Pancreas (tissue), 10 donors: ENCODE measurements around the gene PPP1R10. TPM values are rescaled to one million over a fixed set of nuclear protein-coding genes. Genes with fewer than 3 reads are reported as not detected.

Source experiments
- ATAC-seq, 4 donors: fragments of 200-7000 bp; cut with Tn5 transposase; one replicate each; pipeline versions ENCODE4 v1.8.0 to v1.9.1; 2020; ENCODE audit warnings: mild to moderate bottlenecking in 4 of 4, moderate library complexity in 4 of 4
- DNase-seq, 6 donors: peaks; one replicate each; pipeline ENCODE4 v3.0.0-alpha.2; 2020
- FAIRE-seq: peaks from 2 replicates; lab custom pipeline; 2012; peaks lifted over from hg19 to GRCh38; lab: Jason Lieb, UNC
- H3K27ac ChIP-seq, 4 donors: fragments of 200-600 bp; sonication (generic); 1 replicate in 3 of 4; 2 replicates in 1 of 4; pipeline versions ENCODE4 v1.5.0 to v1.8.0; 2020
- H3K27me3 ChIP-seq, 4 donors: fragments of 200-600 bp; one replicate each; pipeline ENCODE4 v1.8.0; 2021
- H3K36me3 ChIP-seq, 3 donors: fragments of 200-600 bp; sonication (generic) in 1 of 3; one replicate each; pipeline versions ENCODE4 v1.5.0 to v1.8.0; 2020 to 2021
- H3K4me1 ChIP-seq, 3 donors: fragments of 200-600 bp; one replicate each; pipeline ENCODE4 v1.8.0; 2021
- H3K4me3 ChIP-seq, 4 donors: fragments of 200-600 bp; sonication (generic) in 2 of 4; one replicate each; pipeline versions ENCODE4 v1.5.0 to v1.8.0; 2020 to 2021
- H3K9me3 ChIP-seq, 4 donors: fragments of 200-600 bp; one replicate each; pipeline ENCODE4 v1.8.0; 2021
- WGBS, 2 donors: extraction: QIAGEN DNeasy Blood & Tissue Kit; methylation state at CpG; one replicate each; pipeline ENCODE4 v1.1.7; 2013; 5-methylcytosine and 5-hydroxymethylcytosine counted together
- intact Hi-C, 3 donors: fragments of 100-400 bp; cut with DNase I; formaldehyde crosslinking; loops; one replicate each; pipeline versions ENCODE4 v1.11.1 to v1.14.2; 2022
- polyA plus RNA-seq, 2 donors: library from polyadenylated mRNA; stranded (reverse); fragments of 200-250 nt; gene quantifications; one replicate each; pipeline ENCODE4 v1.2.3, GENCODE V29; 2013
- total RNA-seq, 6 donors: library from RNA; stranded (reverse); fragmentation: NEBNext Ultra II Directional in 4 of 6; extraction: Animal tissue kit (Norgen Biotek cat#: 25700) in 4 of 6; gene quantifications; one replicate each; pipeline versions ENCODE4 v1.2.1 to v1.2.4, GENCODE V29; 2021 to 2023
- TF ChIP-seq, protein P1 (sequence below), 4 donors: fragments of 200-600 bp; sonication (generic) in 3 of 4; IDR thresholded peaks; one replicate each; pipeline versions ENCODE4 v1.5.0 to v1.8.0; 2021; ENCODE audit warnings: antibody characterized with exemption in 4 of 4
- donor health status: healthy with polysubstance abuse.
- donor health status: DM: no; HTN: no; CAD: no; lungs with moderate emphysema.
- donor health status: DM: no; HTN: no; CAD: no.
- donor health status: control.
- donor health status: control.
- donor health status: Bipolar disorder and iron deficiency.
- donor health status: DM: yes; HTN: yes; CAD: no.
- donor health status: DM: no; HTN: no; CAD: no.
- donor health status: DM: no; HTN: no; CAD: no.
- donor health status: DM: yes; HTN: yes; CAD: no.

Gene PPP1R10
- total and polyA plus RNA-seq, 8 donors, result 25.1 to 57.9 (median 38.2) TPM

- peak overlapping the region; percentile 37 to 79 (median 63) for H3K4me3 ChIP-seq
- FAIRE-seq (no peak), DNase-seq (peak in 1 of 6 donors; percentile 51), ATAC-seq (peak in 1 of 4 donors; percentile 7)
- intact Hi-C loops, result no loop called here
- H3K4me1 ChIP-seq, result peaks cover 9 to 23% (median 10%) of the 10 kb centered on the region in 3 donors
- WGBS, 2 donors, result 1% methylated on average over 6 to 8 of the region's 8 CpGs
- no peaks in the 10 kb centered on the region for H3K9me3 ChIP-seq
- H3K36me3 ChIP-seq, result no peaks in the 10 kb centered on the region
- TF ChIP-seq, protein P1, sequence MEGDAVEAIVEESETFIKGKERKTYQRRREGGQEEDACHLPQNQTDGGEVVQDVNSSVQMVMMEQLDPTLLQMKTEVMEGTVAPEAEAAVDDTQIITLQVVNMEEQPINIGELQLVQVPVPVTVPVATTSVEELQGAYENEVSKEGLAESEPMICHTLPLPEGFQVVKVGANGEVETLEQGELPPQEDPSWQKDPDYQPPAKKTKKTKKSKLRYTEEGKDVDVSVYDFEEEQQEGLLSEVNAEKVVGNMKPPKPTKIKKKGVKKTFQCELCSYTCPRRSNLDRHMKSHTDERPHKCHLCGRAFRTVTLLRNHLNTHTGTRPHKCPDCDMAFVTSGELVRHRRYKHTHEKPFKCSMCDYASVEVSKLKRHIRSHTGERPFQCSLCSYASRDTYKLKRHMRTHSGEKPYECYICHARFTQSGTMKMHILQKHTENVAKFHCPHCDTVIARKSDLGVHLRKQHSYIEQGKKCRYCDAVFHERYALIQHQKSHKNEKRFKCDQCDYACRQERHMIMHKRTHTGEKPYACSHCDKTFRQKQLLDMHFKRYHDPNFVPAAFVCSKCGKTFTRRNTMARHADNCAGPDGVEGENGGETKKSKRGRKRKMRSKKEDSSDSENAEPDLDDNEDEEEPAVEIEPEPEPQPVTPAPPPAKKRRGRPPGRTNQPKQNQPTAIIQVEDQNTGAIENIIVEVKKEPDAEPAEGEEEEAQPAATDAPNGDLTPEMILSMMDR (IDR thresholded peaks at IDR 0.05), result no peak
- no peaks in the 10 kb centered on the region for H3K27me3 ChIP-seq
- peak overlapping the region; percentile 62 to 86 (median 72) for H3K27ac ChIP-seq
These were observed 45.3 kb downstream of the PPP1R10 start for GRCh38 chr6:30571762-30572082.

GRCh38 chr6:30571075-30571761 lies 45.8 kb downstream of the PPP1R10 start, which contains the start of gene ABCF1:
Gene ABCF1, plus strand, starts transcription at chr6:30571442. Its CDS starts 46 bp downstream, at chr6:30571488.
- Histone ChIP-seq H3K4me3 (peak within 1 kb of the TSS; percentile 37 to 79 (median 63)), H3K27ac (peak within 1 kb of the TSS; percentile 62 to 86 (median 72)), H3K9me3 (no peaks in the 10 kb centered on the region), H3K4me1 (peaks cover 9 to 23% (median 10%) of the 10 kb centered on the region in 3 donors), H3K27me3 (no peaks in the 10 kb centered on the region), H3K36me3 (no peaks in the 10 kb centered on the region)
- FAIRE-seq, result peak; percentile 51
- 0% methylated on average over 59 of the region's 59 CpGs for WGBS, 2 donors
- ATAC-seq, result peak; percentile 96 to 99 (median 98)
- TF ChIP-seq, protein P1 (IDR thresholded peaks at IDR 0.05), result no peak
- intact Hi-C loops, result no loop called here
- DNase-seq, result peak; percentile 97 to 100 (median 100)

DNA sequence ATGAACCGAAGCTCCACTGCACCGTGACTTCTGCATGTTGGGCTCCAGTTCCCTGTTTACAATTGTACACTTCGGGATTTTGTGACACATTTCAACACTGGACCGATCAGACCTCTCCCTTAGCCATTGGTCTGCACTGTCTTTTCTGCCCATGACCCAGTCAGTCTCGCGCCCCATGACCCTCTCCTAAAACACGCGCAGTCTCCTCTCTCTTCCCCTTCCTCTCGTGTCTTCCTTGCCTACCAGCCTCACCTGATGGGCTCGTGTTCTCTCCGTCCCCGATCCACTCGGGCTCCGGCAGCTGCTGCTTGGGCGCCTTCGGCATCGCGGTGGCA lies 46.3 kb downstream of the PPP1R10 start:
- intact Hi-C loops, result no loop called here
- Histone ChIP-seq H3K36me3 (no peaks in the 10 kb centered on the region), H3K27ac (peak overlapping the region; percentile 62 to 86 (median 72)), H3K27me3 (no peaks in the 10 kb centered on the region), H3K4me3 (peak overlapping the region; percentile 37 to 79 (median 63)), H3K9me3 (no peaks in the 10 kb centered on the region), H3K4me1 (peaks cover 9 to 23% (median 10%) of the 10 kb centered on the region in 3 donors)
- WGBS, 2 donors, result 0 to 1% methylated on average over 18 of the region's 18 CpGs
- ATAC-seq (peak; percentile 14 to 33 (median 26)), FAIRE-seq (no peak), DNase-seq (no peak)
- TF ChIP-seq, protein P1 (IDR thresholded peaks at IDR 0.05), result no peak

DNA sequence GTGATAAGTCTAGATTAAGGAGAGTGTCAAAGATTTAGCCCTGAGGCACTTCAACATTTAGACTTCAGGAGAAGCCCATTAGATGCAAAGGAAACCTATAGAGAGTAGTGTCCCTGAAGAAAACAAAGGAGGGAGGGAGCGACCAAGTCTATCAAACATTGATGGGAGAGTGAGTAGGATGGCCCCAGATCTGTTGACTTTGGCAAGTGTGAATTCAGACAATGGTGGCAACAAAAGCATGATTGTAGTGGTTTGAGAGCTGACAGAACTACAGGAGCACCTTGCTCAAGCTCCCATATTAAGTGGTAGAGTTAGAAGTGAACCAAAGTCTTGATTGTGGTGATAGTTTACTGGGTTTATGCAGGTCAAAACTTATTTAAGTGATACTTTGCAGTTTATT lies 46.8 kb downstream of the PPP1R10 start:
- intact Hi-C loops, result no loop called here
- Histone ChIP-seq H3K4me1 (peaks cover 9 to 23% (median 10%) of the 10 kb centered on the region in 3 donors), H3K9me3 (no peaks in the 10 kb centered on the region), H3K36me3 (no peaks in the 10 kb centered on the region), H3K4me3 (peak overlapping the region in 3 of 4 donors; percentile 37 to 74 (median 52)), H3K27me3 (no peaks in the 10 kb centered on the region), H3K27ac (peak overlapping the region in 2 of 4 donors; percentile 62 to 86)
- 25 to 38% methylated on average over 1 of the region's 1 CpG for WGBS, 2 donors
- no peak for DNase-seq
- ATAC-seq, result no peak
- TF ChIP-seq, protein P1 (IDR thresholded peaks at IDR 0.05), result no peak
- FAIRE-seq, result no peak

DNA sequence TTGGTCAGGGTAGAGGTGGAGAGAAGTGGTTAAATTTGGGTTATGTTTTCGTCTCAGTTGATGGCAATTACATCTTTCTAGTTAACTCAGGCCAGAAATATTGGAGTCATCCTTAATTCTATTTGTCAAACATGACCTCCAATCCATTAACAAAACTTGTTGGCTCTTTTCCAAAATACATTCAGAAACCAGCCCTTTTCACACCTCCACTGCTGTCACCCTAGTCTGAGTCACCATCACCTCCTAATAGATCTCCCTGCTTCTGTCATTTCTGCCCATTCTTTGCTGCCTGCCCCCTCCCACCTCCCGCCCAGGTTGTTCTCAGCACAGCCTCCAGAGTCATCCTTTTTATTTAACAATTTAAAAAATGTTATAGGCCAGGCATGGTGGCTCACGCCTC lies 48.8 kb downstream of the PPP1R10 start:
- DNase-seq (no peak), FAIRE-seq (no peak), ATAC-seq (no peak)
- peaks cover 9 to 20% (median 10%) of the 10 kb centered on the region in 3 donors for H3K4me1 ChIP-seq
- no peaks in the 10 kb centered on the region for H3K36me3 ChIP-seq
- H3K4me3 ChIP-seq, result no peak overlapping the region
- H3K27ac ChIP-seq, result no peak overlapping the region
- H3K27me3 ChIP-seq, result no peaks in the 10 kb centered on the region
- WGBS, 2 donors, result 68 to 74% methylated on average over 3 of the region's 3 CpGs
- TF ChIP-seq, protein P1 (IDR thresholded peaks at IDR 0.05), result no peak
- H3K9me3 ChIP-seq, result no peaks in the 10 kb centered on the region
- intact Hi-C loops, result no loop called here
